ENCODE data around the gene LAMA1. TPM values are rescaled to one million over a fixed set of nuclear protein-coding genes. Genes with fewer than 3 reads are reported as not detected.

The LAMA1 gene
- total and polyA plus RNA-seq, 10 of the 15 experiments (the other 5 are each of a cell fraction or from before 2014, with no cell fraction given) = under 0.01 to 1.9 (median 0.06) TPM; not detected in 6

DNA sequence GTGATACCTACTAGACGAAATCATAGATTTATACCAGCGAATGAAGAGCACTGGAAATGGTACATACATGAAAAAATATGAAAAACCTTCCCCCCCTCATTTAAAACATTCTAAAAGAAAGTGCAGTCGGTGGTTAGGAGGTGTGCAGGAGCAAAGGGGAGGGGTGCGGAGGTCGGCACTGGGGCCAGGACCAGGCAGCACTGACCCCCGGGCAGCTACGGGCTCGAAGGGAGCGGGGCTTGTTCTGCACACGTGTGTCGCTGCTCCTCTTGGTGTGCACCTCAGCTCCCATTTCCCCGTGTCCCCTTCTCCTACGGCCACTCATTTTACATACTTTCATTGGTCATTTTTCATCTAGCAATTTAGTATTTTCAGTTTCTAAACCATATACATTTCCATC lies 89.0 kb downstream of the LAMA1 start (continued):
- TF ChIP-seq BACH1 (IDR thresholded peaks at IDR 0.05; ENCODE audit: borderline replicate concordance) (no peak), HDGF (IDR thresholded peaks at IDR 0.05) (no peak), BRCA1 (IDR thresholded peaks at IDR 0.05; ENCODE audit: low read depth, low read length) (no peak), ZNF384 (IDR thresholded peaks at IDR 0.05; ENCODE audit: borderline replicate concordance, low read depth, low read length) (no peak)
- TF ChIP-seq, protein P1, sequence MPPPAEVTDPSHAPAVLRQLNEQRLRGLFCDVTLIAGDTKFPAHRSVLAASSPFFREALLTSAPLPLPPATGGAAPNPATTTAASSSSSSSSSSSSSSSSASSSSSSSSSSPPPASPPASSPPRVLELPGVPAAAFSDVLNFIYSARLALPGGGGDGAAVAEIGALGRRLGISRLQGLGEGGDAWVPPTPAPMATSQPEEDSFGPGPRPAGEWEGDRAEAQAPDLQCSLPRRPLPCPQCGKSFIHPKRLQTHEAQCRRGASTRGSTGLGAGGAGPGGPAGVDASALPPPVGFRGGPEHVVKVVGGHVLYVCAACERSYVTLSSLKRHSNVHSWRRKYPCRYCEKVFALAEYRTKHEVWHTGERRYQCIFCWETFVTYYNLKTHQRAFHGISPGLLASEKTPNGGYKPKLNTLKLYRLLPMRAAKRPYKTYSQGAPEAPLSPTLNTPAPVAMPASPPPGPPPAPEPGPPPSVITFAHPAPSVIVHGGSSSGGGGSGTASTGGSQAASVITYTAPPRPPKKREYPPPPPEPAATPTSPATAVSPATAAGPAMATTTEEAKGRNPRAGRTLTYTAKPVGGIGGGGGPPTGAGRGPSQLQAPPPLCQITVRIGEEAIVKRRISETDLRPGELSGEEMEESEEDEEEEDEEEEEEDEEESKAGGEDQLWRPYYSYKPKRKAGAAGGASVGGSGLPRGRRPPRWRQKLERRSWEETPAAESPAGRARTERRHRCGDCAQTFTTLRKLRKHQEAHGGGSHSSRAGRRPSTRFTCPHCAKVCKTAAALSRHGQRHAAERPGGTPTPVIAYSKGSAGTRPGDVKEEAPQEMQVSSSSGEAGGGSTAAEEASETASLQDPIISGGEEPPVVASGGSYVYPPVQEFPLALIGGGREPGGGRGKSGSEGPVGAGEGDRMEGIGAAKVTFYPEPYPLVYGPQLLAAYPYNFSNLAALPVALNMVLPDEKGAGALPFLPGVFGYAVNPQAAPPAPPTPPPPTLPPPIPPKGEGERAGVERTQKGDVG (CRISPR knock-in tag; IDR thresholded peaks at IDR 0.05) = no peak

DNA sequence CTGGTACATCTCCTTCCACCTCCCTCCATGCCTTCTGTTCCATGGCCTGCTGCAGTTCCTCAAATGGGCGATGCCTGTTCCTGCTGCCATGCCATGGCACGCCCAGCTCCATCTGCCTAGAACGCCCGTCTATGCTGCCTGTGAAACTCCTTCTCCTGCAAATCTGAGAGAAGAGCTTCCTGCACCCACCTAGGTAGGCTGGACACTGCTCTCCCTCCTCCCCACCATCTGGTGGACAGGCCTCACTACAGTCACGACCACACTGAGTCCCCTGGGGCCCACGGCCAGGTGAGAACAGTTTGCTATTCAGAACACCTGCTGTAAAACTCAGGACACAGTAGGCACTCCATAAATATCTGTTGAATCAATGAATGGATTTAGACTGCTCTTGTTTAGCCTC lies 92.4 kb downstream of the LAMA1 start:
- Histone ChIP-seq H3K27ac (ENCODE audit: control insufficient read depth, insufficient read depth) (no peak overlapping the region), H3K79me2 (ENCODE audit: control insufficient read depth, insufficient read depth, low read length) (no peaks in the 10 kb centered on the region), H3K4me3 (no peak overlapping the region), H3K4me1 (ENCODE audit: control insufficient read depth, insufficient read depth, low read length) (no peaks in the 10 kb centered on the region), H3K9ac (ENCODE audit: control insufficient read depth, insufficient read depth, low read length) (no peak overlapping the region), H3K27me3 (replicated peaks in 1 of 2; ENCODE audit: control insufficient read depth in 2 of 2, insufficient read depth in 2 of 2, low read length in 1 of 2) (no peaks in the 10 kb centered on the region; a peak in 1 of 4 replicates), H4K20me1 (ENCODE audit: control insufficient read depth, insufficient read depth) (no peaks in the 10 kb centered on the region), H3K9me3 (replicated peaks; ENCODE audit: control insufficient read depth, insufficient read depth, low read length) (no peaks in the 10 kb centered on the region), H2AFZ (ENCODE audit: control insufficient read depth, low read depth, low read length) (no peak overlapping the region), H3K4me2 (ENCODE audit: control insufficient read depth, insufficient read depth) (no peak overlapping the region), H3K36me3 (ENCODE audit: control insufficient read depth in 2 of 2, insufficient read depth in 2 of 2, low read length in 1 of 2) (no peaks in the 10 kb centered on the region)
- FAIRE-seq (no peak), DNase-seq (ENCODE audit: low read depth, low spot score) (no peak), ATAC-seq (no peak)
- no TSS peak for BruUV-seq (replicated peaks)
- SMC1A ChIA-PET (ENCODE audit: uncharacterized antibody, unreplicated experiment) = no interaction called here
- in situ Hi-C loops (cut with MboI) (loop anchor here (10.0 kb wide), 1 partner anchor 60 kb away; no protein-coding TSS in a partner anchor), intact Hi-C loops (cut with micrococcal nuclease; ENCODE audit: unreplicated experiment) (no loop called here)
- POLR2A ChIA-PET = no interaction called here
- 9% methylated on average over 6 of the region's 6 CpGs for WGBS (ENCODE audit: insufficient coverage, insufficient replicate concordance, low lambda C conversion rate, missing lambda C conversion rate)
- TF ChIP-seq SMARCA5 (IDR thresholded peaks at IDR 0.05) (no peak), NFYA (IDR thresholded peaks at IDR 0.05; ENCODE audit: borderline replicate concordance, low read depth, low read length) (no peak)
- RAD21 ChIA-PET (ENCODE audit: unreplicated experiment) = no interaction called here
- CTCF ChIA-PET = no interaction called here

Data from GM12878 (cell line).